ENCODE data around the gene ZBTB21. TPM values are rescaled to one million over a fixed set of nuclear protein-coding genes. Genes with fewer than 3 reads are reported as not detected.

The ZBTB21 gene
- total and polyA plus RNA-seq, 2 donors (not counting 1 experiment from before 2014, with no cell fraction given), result 8.9 to 9.1 TPM

DNA sequence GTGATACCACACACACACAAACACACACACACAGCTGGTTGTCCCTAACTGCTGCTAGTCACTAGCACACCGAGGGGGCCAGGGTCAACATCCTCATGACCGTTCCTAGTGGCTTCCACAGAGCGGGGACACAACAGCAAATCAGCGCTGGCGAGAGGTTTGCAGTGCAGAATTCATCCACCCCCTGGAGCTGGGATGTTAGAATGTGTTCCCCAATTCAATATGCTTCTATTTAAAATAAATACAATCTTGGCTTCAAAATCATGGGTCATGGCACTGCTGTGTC lies 40.1 kb downstream of the ZBTB21 start:
- Histone ChIP-seq H4K20me1 (ENCODE audit: control insufficient read depth, extremely low read depth, insufficient read depth, low read length) (no peaks in the 10 kb centered on the region), H3K27ac (ENCODE audit: insufficient read depth, low read length) (no peak overlapping the region), H3K4me2 (ENCODE audit: extremely low read depth, insufficient read depth, low read length) (no peak overlapping the region), H3K79me2 (ENCODE audit: control insufficient read depth, insufficient read depth, low read length) (no peaks in the 10 kb centered on the region), H3K9ac (ENCODE audit: insufficient read depth, low read length) (no peak overlapping the region), H2AFZ (ENCODE audit: low read length) (no peak overlapping the region), H3K27me3 (ENCODE audit: control insufficient read depth, insufficient read depth, low read length) (no peaks in the 10 kb centered on the region), H3K4me1 (ENCODE audit: control insufficient read depth, extremely low read depth, insufficient read depth, low read length) (no peaks in the 10 kb centered on the region), H3K4me3 (replicated peaks in 1 of 4; ENCODE audit: control extremely low read depth in 1 of 4, insufficient read depth in 1 of 4, low read depth in 3 of 4, low read length in 4 of 4) (no peak overlapping the region), H3K9me3 (ENCODE audit: control insufficient read depth, insufficient read depth, low read depth, low read length) (no peaks in the 10 kb centered on the region), H3K36me3 (ENCODE audit: control insufficient read depth, insufficient read depth, low read length) (no peaks in the 10 kb centered on the region)
- no peak for DNase-seq (ENCODE audit: low read depth in 2 of 2)
- TF ChIP-seq EZH2 (IDR thresholded peaks at IDR 0.05; ENCODE audit: low read length, missing control alignments), result no peak
- TF ChIP-seq, protein P1, sequence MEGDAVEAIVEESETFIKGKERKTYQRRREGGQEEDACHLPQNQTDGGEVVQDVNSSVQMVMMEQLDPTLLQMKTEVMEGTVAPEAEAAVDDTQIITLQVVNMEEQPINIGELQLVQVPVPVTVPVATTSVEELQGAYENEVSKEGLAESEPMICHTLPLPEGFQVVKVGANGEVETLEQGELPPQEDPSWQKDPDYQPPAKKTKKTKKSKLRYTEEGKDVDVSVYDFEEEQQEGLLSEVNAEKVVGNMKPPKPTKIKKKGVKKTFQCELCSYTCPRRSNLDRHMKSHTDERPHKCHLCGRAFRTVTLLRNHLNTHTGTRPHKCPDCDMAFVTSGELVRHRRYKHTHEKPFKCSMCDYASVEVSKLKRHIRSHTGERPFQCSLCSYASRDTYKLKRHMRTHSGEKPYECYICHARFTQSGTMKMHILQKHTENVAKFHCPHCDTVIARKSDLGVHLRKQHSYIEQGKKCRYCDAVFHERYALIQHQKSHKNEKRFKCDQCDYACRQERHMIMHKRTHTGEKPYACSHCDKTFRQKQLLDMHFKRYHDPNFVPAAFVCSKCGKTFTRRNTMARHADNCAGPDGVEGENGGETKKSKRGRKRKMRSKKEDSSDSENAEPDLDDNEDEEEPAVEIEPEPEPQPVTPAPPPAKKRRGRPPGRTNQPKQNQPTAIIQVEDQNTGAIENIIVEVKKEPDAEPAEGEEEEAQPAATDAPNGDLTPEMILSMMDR (conservative IDR thresholded peaks at IDR 0.05 in 1 of 2, IDR thresholded peaks at IDR 0.05 in 1 of 2; ENCODE audit: low read depth in 1 of 2, low read length in 2 of 2), result no peak

DNA sequence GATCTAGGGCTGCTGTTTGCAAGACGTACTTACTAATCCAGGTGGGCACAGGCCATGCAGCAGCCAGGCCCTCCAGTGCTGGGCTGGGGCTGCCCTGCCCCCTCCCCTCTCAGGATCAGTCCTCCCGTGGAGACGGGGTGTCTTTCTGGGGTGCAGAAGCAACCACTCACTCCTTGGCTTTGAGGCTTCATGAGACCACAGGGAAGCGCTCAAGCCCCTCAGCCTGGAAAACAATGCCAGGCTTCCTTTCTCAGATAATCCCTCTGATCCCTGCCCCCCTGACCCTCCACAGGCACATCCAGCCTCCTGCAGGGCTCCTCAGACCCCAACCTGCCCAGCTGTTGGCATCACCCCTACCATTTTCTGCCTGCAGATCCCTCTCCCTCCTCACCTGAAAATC lies 42.5 kb downstream of the ZBTB21 start:
- Histone ChIP-seq H2AFZ (ENCODE audit: low read length) (no peak overlapping the region), H3K27me3 (ENCODE audit: control insufficient read depth, insufficient read depth, low read length) (peaks cover 5% of the 10 kb centered on the region), H3K4me3 (replicated peaks in 1 of 4; ENCODE audit: control extremely low read depth in 1 of 4, insufficient read depth in 1 of 4, low read depth in 3 of 4, low read length in 4 of 4) (no peak overlapping the region), H3K36me3 (ENCODE audit: control insufficient read depth, insufficient read depth, low read length) (no peaks in the 10 kb centered on the region), H3K9ac (ENCODE audit: insufficient read depth, low read length) (no peak overlapping the region), H3K79me2 (ENCODE audit: control insufficient read depth, insufficient read depth, low read length) (no peaks in the 10 kb centered on the region), H3K4me2 (ENCODE audit: extremely low read depth, insufficient read depth, low read length) (no peak overlapping the region), H3K9me3 (ENCODE audit: control insufficient read depth, insufficient read depth, low read depth, low read length) (no peaks in the 10 kb centered on the region), H3K4me1 (ENCODE audit: control insufficient read depth, extremely low read depth, insufficient read depth, low read length) (no peaks in the 10 kb centered on the region), H4K20me1 (ENCODE audit: control insufficient read depth, extremely low read depth, insufficient read depth, low read length) (no peaks in the 10 kb centered on the region), H3K27ac (ENCODE audit: insufficient read depth, low read length) (no peak overlapping the region)
- no peak for DNase-seq (ENCODE audit: low read depth in 2 of 2)
- TF ChIP-seq, protein P1 (conservative IDR thresholded peaks at IDR 0.05 in 1 of 2, IDR thresholded peaks at IDR 0.05 in 1 of 2; ENCODE audit: low read depth in 1 of 2, low read length in 2 of 2), result no peak
- no peak for TF ChIP-seq EZH2 (IDR thresholded peaks at IDR 0.05; ENCODE audit: low read length, missing control alignments)

GRCh38 chr21:41966872-41967621 lies 43.1 kb downstream of the ZBTB21 start:
- no peaks in the 10 kb centered on the region for H3K4me1 ChIP-seq (ENCODE audit: control insufficient read depth, extremely low read depth, insufficient read depth, low read length)
- TF ChIP-seq, protein P1 (conservative IDR thresholded peaks at IDR 0.05 in 1 of 2, IDR thresholded peaks at IDR 0.05 in 1 of 2; ENCODE audit: low read depth in 1 of 2, low read length in 2 of 2), result no peak
- no peak for TF ChIP-seq EZH2 (IDR thresholded peaks at IDR 0.05; ENCODE audit: low read length, missing control alignments)
- H3K4me3 ChIP-seq (replicated peaks in 1 of 4; ENCODE audit: control extremely low read depth in 1 of 4, insufficient read depth in 1 of 4, low read depth in 3 of 4, low read length in 4 of 4), result no peak overlapping the region
- no peaks in the 10 kb centered on the region for H3K79me2 ChIP-seq (ENCODE audit: control insufficient read depth, insufficient read depth, low read length)
- no peak overlapping the region for H2AFZ ChIP-seq (ENCODE audit: low read length)
- H3K9me3 ChIP-seq (ENCODE audit: control insufficient read depth, insufficient read depth, low read depth, low read length), result no peaks in the 10 kb centered on the region
- no peak overlapping the region for H3K9ac ChIP-seq (ENCODE audit: insufficient read depth, low read length)
- no peaks in the 10 kb centered on the region for H3K36me3 ChIP-seq (ENCODE audit: control insufficient read depth, insufficient read depth, low read length)
- H3K27me3 ChIP-seq (ENCODE audit: control insufficient read depth, insufficient read depth, low read length), result peaks cover 5% of the 10 kb centered on the region
- H4K20me1 ChIP-seq (ENCODE audit: control insufficient read depth, extremely low read depth, insufficient read depth, low read length), result no peaks in the 10 kb centered on the region
- H3K27ac ChIP-seq (ENCODE audit: insufficient read depth, low read length), result no peak overlapping the region
- H3K4me2 ChIP-seq (ENCODE audit: extremely low read depth, insufficient read depth, low read length), result no peak overlapping the region
- no peak for DNase-seq (ENCODE audit: low read depth in 2 of 2)
